Stimulated activated CD4-positive, alpha-beta T cell treated with anti-CD3 and anti-CD28 coated beads, TNF-alpha, amount 100 ng/mL, for 1 hour (primary cell): ENCODE measurements around the gene CCDC6.

Experiments used
- DNase-seq, 3 donors: peaks; one replicate each; pipeline ENCODE4 v3.0.0-alpha.2; 2020; ENCODE audit warnings: low read depth in 3 of 3, low spot score in 1 of 3

CCDC6 gene

GRCh38 chr10:59852670-59853069 lies 53.7 kb downstream of the CCDC6 start:
- DNase-seq, result no peak

GRCh38 chr10:59851864-59852263 lies 54.5 kb downstream of the CCDC6 start:
- DNase-seq, result no peak

GRCh38 chr10:59847888-59848287 lies 58.5 kb downstream of the CCDC6 start:
- no peak for DNase-seq

DNA sequence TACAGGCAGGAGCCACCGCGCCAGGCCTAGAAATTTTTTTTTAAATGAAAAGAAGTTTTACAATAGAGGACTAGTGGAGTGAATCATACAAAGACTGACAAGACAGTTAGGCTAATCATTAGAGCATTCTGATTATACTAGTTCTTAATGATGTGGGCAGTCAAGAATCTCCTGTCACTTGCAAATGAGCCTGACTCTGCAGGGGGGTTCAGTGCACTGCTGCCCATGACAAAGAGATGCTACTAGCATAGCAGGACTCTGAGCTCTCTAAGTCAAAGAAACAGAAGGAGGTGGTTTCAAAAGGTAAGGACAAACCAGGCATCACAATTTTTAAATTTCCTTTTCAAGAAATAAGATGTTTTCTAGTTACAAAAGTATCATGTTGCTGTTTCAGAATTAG lies 59.0 kb downstream of the CCDC6 start:
- no peak for DNase-seq

DNA sequence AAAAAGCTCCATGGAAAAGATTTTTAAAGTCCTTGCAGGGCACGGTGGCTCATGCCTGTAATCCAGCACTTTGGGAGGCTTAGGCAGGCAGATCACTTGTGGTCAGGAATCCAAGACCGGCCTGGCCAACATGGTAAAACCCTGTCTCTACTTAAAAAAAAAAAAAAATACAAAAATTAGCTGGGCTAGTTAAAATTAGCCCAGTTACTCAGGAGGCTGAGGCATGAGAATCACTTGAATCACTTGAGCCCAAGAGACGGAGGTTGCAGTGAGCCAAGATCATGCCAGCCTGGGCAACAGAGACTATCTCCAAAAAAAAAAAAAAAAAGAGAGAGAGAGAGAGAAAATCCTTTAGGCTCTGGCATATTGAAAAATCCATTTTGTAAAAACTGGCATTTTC lies 61.9 kb downstream of the CCDC6 start:
- DNase-seq, result no peak

GRCh38 chr10:59843748-59844147 lies 62.6 kb downstream of the CCDC6 start:
- no peak for DNase-seq

DNA sequence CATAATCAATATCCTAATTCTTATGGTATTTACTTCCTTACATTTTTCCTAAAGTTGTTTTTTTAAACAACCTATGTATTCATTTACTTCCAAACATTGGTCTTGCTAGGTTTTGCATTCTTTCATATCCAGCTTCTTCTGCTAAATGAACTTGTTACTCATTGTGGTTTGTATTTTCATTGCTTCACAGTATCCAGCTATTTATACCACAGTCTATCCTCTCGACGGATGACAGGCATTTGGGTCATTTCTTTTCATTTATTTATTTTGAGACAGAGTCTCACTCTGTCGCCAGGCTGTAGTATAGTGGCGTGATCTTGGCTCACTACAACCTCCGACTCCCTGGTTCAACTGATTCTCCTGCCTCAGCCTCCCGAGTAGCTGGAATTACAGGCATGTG lies 66.8 kb downstream of the CCDC6 start:
- DNase-seq, result no peak

DNA sequence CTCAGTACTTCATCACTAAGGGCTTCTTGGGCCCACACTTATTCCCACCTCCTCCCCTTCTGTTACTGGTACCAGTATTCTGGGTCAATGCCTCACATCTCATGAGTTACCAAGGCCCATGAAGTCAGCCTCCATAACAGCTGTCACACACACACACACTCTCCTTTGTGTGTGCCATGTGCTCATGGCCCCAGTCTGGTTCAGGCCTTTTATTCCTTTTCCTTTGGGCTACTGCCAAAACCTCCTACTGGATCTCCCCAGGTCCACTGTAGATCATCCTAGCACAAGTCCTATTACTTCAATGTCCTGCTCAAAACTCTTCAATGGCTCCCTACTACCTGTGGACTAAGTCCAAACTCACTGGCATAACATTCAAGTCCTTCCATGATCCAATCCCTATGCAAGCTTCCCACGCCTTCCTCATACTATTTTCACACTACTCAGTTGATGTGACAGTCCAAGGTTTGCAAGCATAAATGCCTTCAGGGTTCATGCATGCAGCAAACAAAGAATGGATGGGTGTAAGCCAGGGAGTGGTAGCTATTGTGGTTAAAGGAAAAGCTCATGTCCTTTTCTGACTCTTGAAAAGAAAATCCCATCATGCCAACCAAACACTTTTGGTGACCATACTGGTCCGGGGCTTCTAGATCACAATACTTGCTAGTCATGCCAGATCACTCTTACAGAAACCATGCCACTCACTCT lies 68.1 kb downstream of the CCDC6 start:
- DNase-seq, result no peak

DNA sequence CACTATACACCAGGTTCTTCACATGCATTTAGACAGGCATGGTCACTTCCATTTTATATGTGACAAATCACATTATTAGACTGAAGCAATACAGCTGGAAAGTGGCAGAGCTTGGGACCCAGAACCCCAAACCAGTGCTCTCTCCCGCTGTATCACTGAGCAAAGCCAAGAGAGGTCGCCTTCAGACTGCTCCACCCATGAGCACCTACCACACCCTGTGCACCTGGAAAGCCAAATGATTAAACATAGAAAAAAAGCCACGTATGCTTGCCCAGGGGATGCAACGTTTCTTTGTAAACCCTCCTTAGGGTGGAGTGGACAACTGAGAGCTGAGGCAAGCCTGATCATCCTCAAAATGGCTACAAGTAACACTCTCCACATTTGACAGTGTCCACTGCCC lies 72.5 kb downstream of the CCDC6 start:
- DNase-seq, result no peak

- no peak for DNase-seq
Observed at GRCh38 chr10:59832506-59832905, 73.8 kb downstream of the CCDC6 start.

DNA sequence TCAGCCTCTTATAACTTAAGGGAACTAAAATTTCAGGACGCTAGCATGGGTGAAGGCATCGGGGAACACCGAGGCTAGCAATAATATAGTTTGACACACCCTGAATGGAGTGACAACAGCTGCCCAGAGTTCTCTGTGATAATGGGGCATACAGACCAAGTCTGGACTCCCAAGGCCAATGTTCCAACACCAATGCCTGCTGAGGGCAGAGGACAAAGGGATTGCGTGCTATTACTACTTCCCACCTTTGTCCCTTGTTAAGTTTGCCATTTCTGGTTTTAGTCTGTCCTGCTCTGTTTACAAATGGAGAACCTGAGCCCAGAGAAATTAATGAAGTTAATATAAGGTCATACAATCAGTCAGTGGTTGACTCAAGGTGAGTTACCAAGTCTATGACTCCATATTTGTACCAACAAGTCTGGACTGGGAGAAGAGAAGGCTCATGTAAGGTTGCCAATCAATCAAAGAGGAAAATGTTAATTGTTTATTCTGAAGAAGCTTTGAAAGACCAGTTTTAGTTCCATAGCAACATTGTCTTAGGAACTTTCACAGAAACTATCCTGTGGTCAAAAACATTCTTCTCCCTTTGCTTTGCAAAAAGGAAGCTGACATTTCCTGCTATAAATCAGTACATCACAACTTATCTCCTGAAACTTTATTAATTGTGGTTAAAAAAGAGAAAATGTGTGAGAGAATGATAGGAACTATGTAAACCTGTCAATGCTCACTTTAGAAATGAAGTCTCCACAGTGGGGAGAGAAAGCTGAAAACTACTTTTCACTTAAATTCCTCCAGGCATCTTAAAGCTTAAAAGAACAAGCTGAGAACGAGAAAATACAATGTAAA lies 74.5 kb downstream of the CCDC6 start:
- DNase-seq, result no peak

- no peak for DNase-seq
Observed at GRCh38 chr10:59830601-59831259, 75.6 kb downstream of the CCDC6 start.

GRCh38 chr10:59829601-59830000 lies 76.8 kb downstream of the CCDC6 start:
- DNase-seq, result no peak

DNA sequence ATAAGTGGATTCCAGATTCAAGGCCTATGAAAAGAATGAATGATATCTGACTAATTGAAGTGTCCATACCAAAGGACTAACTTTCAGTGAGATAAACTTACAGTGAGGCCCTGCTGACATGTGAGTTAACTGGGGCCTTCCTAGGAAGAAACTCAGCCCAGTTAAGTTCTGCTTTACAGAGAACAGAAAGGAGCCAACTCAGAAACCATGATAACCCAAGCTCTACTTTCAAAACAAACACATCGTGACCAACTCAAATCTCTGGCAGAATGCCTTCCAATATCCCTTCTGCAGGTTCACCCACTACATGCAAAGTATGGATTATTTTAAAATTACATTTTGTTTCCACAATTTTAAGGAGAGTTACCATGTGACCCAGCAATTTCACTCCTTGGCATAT lies 77.3 kb downstream of the CCDC6 start:
- DNase-seq, result no peak

DNA sequence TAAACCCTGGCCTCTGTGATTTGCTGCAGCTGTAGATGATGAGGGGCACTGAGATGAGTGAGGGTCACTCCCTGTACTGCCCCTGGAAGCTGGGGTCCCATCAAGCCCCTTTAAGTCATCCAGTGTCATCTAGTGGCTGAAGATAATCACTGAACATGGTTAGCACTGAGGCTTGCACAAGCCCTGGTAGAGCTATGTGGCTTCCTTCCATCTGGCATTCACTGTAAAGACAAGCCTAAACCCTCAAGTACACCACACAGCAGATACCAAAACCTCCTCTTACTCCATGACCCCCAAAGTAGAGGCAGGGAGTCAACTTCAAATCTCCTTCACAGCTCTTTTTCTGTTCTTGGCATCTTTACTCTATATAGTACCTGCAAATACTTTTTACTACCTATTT lies 80.4 kb downstream of the CCDC6 start:
- no peak for DNase-seq

GRCh38 chr10:59823751-59824150 lies 82.6 kb downstream of the CCDC6 start:
- DNase-seq, result no peak

- DNase-seq, result no peak
Observed at GRCh38 chr10:59823111-59823510, 83.2 kb downstream of the CCDC6 start.

- DNase-seq, result no peak
Observed at GRCh38 chr10:59820471-59820870, 85.9 kb downstream of the CCDC6 start.

DNA sequence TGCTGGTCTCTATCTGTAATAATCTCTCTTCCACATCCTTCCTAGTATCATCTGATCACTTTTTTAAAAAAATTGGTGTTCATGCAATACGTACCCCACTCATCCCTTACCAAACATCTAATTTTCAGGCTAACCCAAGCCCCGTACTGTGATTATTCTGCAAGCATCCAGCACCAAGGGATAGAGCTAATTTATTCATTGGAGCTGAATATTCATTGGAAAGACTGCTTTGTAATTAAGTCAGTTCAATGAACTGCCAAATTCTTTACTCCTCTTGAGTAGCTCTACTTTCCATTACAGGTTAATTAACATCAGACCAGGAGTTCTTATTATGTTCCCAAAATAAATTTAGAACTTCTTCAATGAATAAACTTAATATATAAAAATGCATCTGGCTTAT lies 86.7 kb downstream of the CCDC6 start:
- DNase-seq, result no peak

GRCh38 chr10:59819265-59819664 lies 87.1 kb downstream of the CCDC6 start:
- DNase-seq, result no peak

DNA sequence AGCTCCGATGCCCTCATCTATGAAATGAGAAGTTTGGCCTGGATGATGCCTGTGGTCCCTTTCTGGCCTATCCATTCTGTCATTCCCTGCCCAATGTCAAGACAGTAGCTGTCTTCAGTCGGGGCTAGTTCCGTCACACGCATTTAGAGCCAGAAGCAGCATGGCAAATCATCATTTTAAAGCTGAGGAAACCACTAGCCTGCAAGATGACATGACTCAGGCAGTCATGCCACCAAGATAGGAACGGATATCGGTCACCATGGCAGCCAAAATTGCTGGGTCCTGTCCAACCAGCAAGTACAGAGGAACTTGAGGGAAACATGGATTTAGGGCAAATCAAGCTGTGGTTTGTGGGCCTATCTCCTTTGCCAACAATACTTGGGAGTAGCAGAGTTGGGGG lies 88.6 kb downstream of the CCDC6 start:
- DNase-seq, result no peak

DNA sequence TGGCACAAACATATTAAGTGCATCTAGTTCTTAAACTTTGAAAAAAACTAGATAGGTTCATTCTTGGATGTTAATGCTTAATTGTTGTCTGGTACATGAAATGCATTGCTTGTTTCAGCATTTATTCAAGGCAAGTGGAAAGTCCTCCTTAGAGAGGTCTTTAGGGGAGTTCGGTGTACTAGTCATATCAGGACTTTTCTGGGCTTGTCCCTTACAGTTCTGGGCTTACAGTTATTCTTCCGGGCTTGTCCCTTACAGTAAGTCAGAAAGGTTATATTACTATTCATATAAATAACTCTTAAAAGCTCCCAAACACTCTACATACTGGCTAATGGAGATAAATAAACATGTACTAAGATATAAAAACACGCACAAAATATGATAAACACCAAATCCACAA lies 91.5 kb downstream of the CCDC6 start:
- DNase-seq, result no peak
